ENCODE data around the gene NAT9.
A peak's percentile ranks its signal among the peaks of the same experiment; 100 is the strongest.

Gene NAT9

GRCh38 chr17:74776044-74776962, at the start of gene NAT9:
Gene NAT9 (minus strand): TSS chr17:74776345. CDS start chr17:74775698, 647 bp downstream.
- DNase-seq, result peak; percentile 97

- DNase-seq, result no peak
These were observed 48.9 kb upstream of the NAT9 start for GRCh38 chr17:74824961-74825627.

GRCh38 chr17:74822939-74823367, 46.8 kb upstream of the NAT9 start:
- no peak for DNase-seq

- DNase-seq, result no peak
These were observed 46.3 kb upstream of the NAT9 start for GRCh38 chr17:74822335-74822938.

GRCh38 chr17:74821655-74822334, 45.6 kb upstream of the NAT9 start:
- no peak for DNase-seq

GRCh38 chr17:74819801-74820436, 43.8 kb upstream of the NAT9 start:
- no peak for DNase-seq

- no peak for DNase-seq
These were observed 42.3 kb upstream of the NAT9 start for GRCh38 chr17:74818291-74818938.

- no peak for DNase-seq
These were observed 40.9 kb upstream of the NAT9 start for GRCh38 chr17:74816905-74817620.

GRCh38 chr17:74815550-74816370, 39.6 kb upstream of the NAT9 start:
- DNase-seq, result no peak

- DNase-seq, result no peak
These were observed 38.9 kb upstream of the NAT9 start for GRCh38 chr17:74815067-74815466.

GRCh38 chr17:74814453-74814852, 38.3 kb upstream of the NAT9 start:
- no peak for DNase-seq

- no peak for DNase-seq
These were observed 36.2 kb upstream of the NAT9 start for GRCh38 chr17:74812109-74813009.

GRCh38 chr17:74810699-74811485, 34.7 kb upstream of the NAT9 start:
- DNase-seq, result no peak

- DNase-seq, result no peak
These were observed 32.7 kb upstream of the NAT9 start for GRCh38 chr17:74808714-74809430.

GRCh38 chr17:74807925-74808324, 31.8 kb upstream of the NAT9 start:
- no peak for DNase-seq

GRCh38 chr17:74807441-74807840, 31.3 kb upstream of the NAT9 start:
- DNase-seq, result no peak

GRCh38 chr17:74806334-74806733, 30.2 kb upstream of the NAT9 start:
- DNase-seq, result no peak

- DNase-seq, result no peak
These were observed 29.4 kb upstream of the NAT9 start for GRCh38 chr17:74805591-74805991.
